HG03066 (cell line): ENCODE measurements around the gene ATP2B3.

ENCODE experiments used
- ATAC-seq: cut with Tn5 transposase; IDR thresholded peaks from one replicate; pipeline ENCODE4 v1.9.1; 2021; ENCODE audit warnings: low read depth; ENCODE audit not compliant: unreplicated experiment

ATP2B3 gene

GRCh38 chrX:153507484-153508178 is 9.8 kb upstream of the ATP2B3 start:
- peak; percentile 97 for ATAC-seq

- no peak for ATAC-seq
These were observed 7.8 kb upstream of the ATP2B3 start for GRCh38 chrX:153509592-153509991.

- ATAC-seq: no peak
These were observed 7.1 kb upstream of the ATP2B3 start for GRCh38 chrX:153510383-153510782.

- no peak for ATAC-seq
These were observed 5.5 kb upstream of the ATP2B3 start for GRCh38 chrX:153511784-153512500.

- ATAC-seq: no peak
These were observed 4.9 kb upstream of the ATP2B3 start for GRCh38 chrX:153512501-153512893.

- ATAC-seq: no peak
These were observed 4.2 kb upstream of the ATP2B3 start for GRCh38 chrX:153513265-153513664.

GRCh38 chrX:153514259-153514658 is 3.2 kb upstream of the ATP2B3 start:
- no peak for ATAC-seq

- ATAC-seq: no peak
These were observed 2.0 kb upstream of the ATP2B3 start for GRCh38 chrX:153515435-153515834.

- ATAC-seq: no peak
These were observed 1.4 kb upstream of the ATP2B3 start for GRCh38 chrX:153516073-153516472.

GRCh38 chrX:153517946-153518834 is 748 bp downstream of the ATP2B3 start:
- no peak for ATAC-seq

- ATAC-seq: no peak
These were observed 2.3 kb downstream of the ATP2B3 start for GRCh38 chrX:153519569-153520286.

- no peak for ATAC-seq
These were observed 3.0 kb downstream of the ATP2B3 start for GRCh38 chrX:153520287-153520917.

- no peak for ATAC-seq
These were observed 3.6 kb downstream of the ATP2B3 start for GRCh38 chrX:153521034-153521433.

- ATAC-seq: no peak
These were observed 4.8 kb downstream of the ATP2B3 start for GRCh38 chrX:153522259-153522658.

- no peak for ATAC-seq
These were observed 5.8 kb downstream of the ATP2B3 start for GRCh38 chrX:153523269-153523668.

GRCh38 chrX:153524234-153524633 is 6.8 kb downstream of the ATP2B3 start:
- no peak for ATAC-seq

- no peak for ATAC-seq
These were observed 8.0 kb downstream of the ATP2B3 start for GRCh38 chrX:153525451-153525850.

- no peak for ATAC-seq
These were observed 8.6 kb downstream of the ATP2B3 start for GRCh38 chrX:153526042-153526441.

- ATAC-seq: no peak
These were observed 9.4 kb downstream of the ATP2B3 start for GRCh38 chrX:153526801-153527200.

- ATAC-seq: no peak
These were observed 9.8 kb downstream of the ATP2B3 start for GRCh38 chrX:153527208-153527607.
